Measurements from ENCODE around the gene PET117.

DNA sequence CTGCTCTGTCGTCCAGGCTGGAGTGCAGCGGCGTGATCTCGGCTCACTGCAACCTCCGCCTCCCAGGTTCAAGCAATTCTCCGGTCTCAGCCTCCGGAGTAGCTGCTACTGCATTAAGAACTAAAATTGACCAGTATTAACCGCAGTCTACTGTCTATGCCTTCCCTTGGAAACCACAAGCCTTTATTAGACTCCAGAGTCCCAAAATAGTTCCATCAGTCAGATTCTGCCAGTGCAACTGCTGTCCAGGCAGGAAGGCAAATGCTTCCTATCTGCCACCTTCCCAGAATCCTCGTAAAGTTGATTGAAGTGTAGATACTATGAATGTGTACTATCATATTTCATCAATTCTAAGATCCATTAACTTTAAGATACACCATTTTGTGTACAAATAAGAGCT is 16.7 kb downstream of the PET117 start:
- TF ChIP-seq CTCF (IDR thresholded peaks at IDR 0.05): no peak
- TF ChIP-seq POLR2A (IDR thresholded peaks at IDR 0.05): no peak
- TF ChIP-seq EP300 (IDR thresholded peaks at IDR 0.05; ENCODE audit: low read depth): no peak
- no peak for TF ChIP-seq POLR2AphosphoS5 (IDR thresholded peaks at IDR 0.05)
